A673 (cell line): ENCODE results near the gene DDX56. TPM values are rescaled to one million over a fixed set of nuclear protein-coding genes. Genes with fewer than 3 reads are reported as not detected.

ENCODE experiments used
- BruUV-seq: library from RNA; stranded (reverse); fragments of 400-500 nt; replicated peaks from 2 replicates; lab custom pipeline; 2021; lab: Mats Ljungman, UMichigan
- CTCF ChIA-PET: fragments of 300-600 bp; sonication (Branson Sonifier 250); formaldehyde crosslinking; loops from one replicate; lab custom pipeline; 2022; ENCODE audit warnings: antibody characterized with exemption; lab: Charles Lee
- POLR2A ChIA-PET: fragments of 300-600 bp; sonication (Branson Sonifier 250); formaldehyde crosslinking; loops from one replicate; lab custom pipeline; 2022; ENCODE audit warnings: antibody characterized with exemption; ENCODE audit not compliant: low non-redundant PET; lab: Charles Lee
- DNase-seq: peaks from one replicate; pipeline ENCODE4 v3.0.0-alpha.2; 2015; ENCODE audit warnings: low spot score
- H3K27ac ChIP-seq: fragments of 200-600 bp; sonication (generic); 2 replicates; pipeline ENCODE4 v1.5.1; 2016; ENCODE audit warnings: mixed run types, low read depth, mild to moderate bottlenecking, mixed read lengths, antibody characterized with exemption, low read length; ENCODE audit not compliant: poor library complexity, severe bottlenecking
- H3K27me3 ChIP-seq: fragments of 200-600 bp; sonication (generic); replicated peaks from 2 replicates; pipeline ENCODE4 v1.6.1; 2017; ENCODE audit warnings: mixed run types, low read depth, mild to moderate bottlenecking, mixed read lengths, antibody characterized with exemption, low read length; ENCODE audit not compliant: insufficient read depth, poor library complexity
- H3K36me3 ChIP-seq: fragments of 200-600 bp; sonication (generic); 2 replicates; pipeline ENCODE4 v1.6.1; 2016; ENCODE audit warnings: mixed run types, mild to moderate bottlenecking, mixed read lengths, antibody characterized with exemption, low read length; ENCODE audit not compliant: insufficient read depth, poor library complexity, severe bottlenecking
- H3K4me1 ChIP-seq: fragments of 200-600 bp; sonication (generic); 2 replicates; pipeline ENCODE4 v1.6.1; 2017; ENCODE audit warnings: mixed run types, mild to moderate bottlenecking, mixed read lengths, antibody characterized with exemption, low read length; ENCODE audit not compliant: insufficient read depth, poor library complexity, severe bottlenecking
- H3K4me3 ChIP-seq: fragments of 200-600 bp; sonication (generic); 2 replicates; pipeline ENCODE4 v1.5.1; 2016; ENCODE audit warnings: low read depth, mixed run types, mild to moderate bottlenecking, mixed read lengths, low read length; ENCODE audit not compliant: poor library complexity, severe bottlenecking
- H3K9me3 ChIP-seq: fragments of 200-600 bp; sonication (generic); 2 replicates; pipeline ENCODE4 v1.6.1; 2016; ENCODE audit warnings: mixed run types, low read depth, mild to moderate bottlenecking, mixed read lengths, antibody characterized with exemption, low read length; ENCODE audit not compliant: poor library complexity, severe bottlenecking
- EZH2 ChIP-seq: fragments of 200-600 bp; sonication (generic); IDR thresholded peaks from 2 replicates; pipeline ENCODE4 v1.6.1; 2017; ENCODE audit warnings: borderline replicate concordance, low read depth, mild to moderate bottlenecking, mixed read lengths, antibody characterized with exemption, low read length; ENCODE audit not compliant: poor library complexity, severe bottlenecking
- intact Hi-C: fragments of 100-400 bp; cut with micrococcal nuclease; formaldehyde crosslinking; loops from one replicate; pipeline ENCODE4 v1.10.0; 2022; ENCODE audit not compliant: unreplicated experiment
- total RNA-seq: library from RNA; stranded (reverse); gene quantifications from 2 replicates; pipeline ENCODE4 v1.2.3, GENCODE V29; 2021
- TF ChIP-seq, protein P1 (sequence below): fragments of 300-800, 200-600 bp; sonication (generic); conservative IDR thresholded peaks from 2 replicates; pipeline ENCODE4 v1.5.1; 2017; ENCODE audit warnings: low read depth, mild to moderate bottlenecking, antibody characterized with exemption, low read length, moderate library complexity, mixed read lengths

DDX56 gene
- total RNA-seq, 1 experiment from 2014 or later = 147 TPM

DNA sequence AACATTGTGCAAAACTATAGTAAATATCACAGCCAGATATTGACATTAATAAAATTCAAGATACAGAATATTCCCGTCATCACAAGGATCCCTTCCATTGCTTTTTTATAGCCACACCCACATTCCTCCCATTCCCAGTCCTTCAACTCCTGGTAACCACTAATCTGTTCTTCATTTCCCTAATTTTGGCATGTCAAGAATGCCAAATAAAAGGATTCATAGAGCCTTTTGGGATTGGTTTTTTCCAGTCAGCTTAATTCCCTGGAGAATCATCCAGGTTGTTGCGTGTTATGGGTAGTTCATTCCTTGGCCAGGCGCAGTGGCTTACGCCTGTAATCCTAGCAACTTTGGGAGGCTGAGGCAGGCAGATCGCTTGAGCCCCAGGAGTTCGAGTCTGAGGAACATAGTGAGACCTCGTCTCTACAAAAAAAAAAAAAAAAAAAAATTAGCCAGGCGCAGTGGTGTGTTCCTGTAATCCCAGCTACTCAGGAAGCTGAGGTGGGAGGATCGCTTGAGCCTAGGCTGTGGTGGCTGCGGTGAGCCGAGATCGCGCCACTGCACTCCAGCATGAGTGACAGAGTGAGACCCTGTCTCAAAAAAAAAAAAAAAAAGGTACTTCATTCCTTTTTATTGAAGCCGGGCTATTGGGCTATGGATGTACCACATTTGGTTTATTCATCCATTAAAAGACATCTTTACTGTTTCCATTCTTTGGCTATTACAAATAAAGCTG, 35.4 kb upstream of the DDX56 start:
- H3K9me3 ChIP-seq = no peaks in the 10 kb centered on the region
- TF ChIP-seq EZH2 = no peak
- TF ChIP-seq, protein P1, sequence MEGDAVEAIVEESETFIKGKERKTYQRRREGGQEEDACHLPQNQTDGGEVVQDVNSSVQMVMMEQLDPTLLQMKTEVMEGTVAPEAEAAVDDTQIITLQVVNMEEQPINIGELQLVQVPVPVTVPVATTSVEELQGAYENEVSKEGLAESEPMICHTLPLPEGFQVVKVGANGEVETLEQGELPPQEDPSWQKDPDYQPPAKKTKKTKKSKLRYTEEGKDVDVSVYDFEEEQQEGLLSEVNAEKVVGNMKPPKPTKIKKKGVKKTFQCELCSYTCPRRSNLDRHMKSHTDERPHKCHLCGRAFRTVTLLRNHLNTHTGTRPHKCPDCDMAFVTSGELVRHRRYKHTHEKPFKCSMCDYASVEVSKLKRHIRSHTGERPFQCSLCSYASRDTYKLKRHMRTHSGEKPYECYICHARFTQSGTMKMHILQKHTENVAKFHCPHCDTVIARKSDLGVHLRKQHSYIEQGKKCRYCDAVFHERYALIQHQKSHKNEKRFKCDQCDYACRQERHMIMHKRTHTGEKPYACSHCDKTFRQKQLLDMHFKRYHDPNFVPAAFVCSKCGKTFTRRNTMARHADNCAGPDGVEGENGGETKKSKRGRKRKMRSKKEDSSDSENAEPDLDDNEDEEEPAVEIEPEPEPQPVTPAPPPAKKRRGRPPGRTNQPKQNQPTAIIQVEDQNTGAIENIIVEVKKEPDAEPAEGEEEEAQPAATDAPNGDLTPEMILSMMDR = no peak
- H3K36me3 ChIP-seq = no peaks in the 10 kb centered on the region
- H3K4me1 ChIP-seq = peaks cover 6% of the 10 kb centered on the region
- intact Hi-C loops = loop anchor here (5.0 kb wide), 1 partner anchor 188 kb away; the partner anchor contains the start of gene PPIA
- no peak for DNase-seq
- CTCF ChIA-PET = interaction anchor here (0.6 kb wide), 1 partner anchor 21 kb away, joined by 3 read pairs; no protein-coding TSS in a partner anchor
- H3K27ac ChIP-seq = no peak overlapping the region
- H3K27me3 ChIP-seq = no peaks in the 10 kb centered on the region
- POLR2A ChIA-PET = no interaction called here
- BruUV-seq = no TSS peak
- no peak overlapping the region for H3K4me3 ChIP-seq

DNA sequence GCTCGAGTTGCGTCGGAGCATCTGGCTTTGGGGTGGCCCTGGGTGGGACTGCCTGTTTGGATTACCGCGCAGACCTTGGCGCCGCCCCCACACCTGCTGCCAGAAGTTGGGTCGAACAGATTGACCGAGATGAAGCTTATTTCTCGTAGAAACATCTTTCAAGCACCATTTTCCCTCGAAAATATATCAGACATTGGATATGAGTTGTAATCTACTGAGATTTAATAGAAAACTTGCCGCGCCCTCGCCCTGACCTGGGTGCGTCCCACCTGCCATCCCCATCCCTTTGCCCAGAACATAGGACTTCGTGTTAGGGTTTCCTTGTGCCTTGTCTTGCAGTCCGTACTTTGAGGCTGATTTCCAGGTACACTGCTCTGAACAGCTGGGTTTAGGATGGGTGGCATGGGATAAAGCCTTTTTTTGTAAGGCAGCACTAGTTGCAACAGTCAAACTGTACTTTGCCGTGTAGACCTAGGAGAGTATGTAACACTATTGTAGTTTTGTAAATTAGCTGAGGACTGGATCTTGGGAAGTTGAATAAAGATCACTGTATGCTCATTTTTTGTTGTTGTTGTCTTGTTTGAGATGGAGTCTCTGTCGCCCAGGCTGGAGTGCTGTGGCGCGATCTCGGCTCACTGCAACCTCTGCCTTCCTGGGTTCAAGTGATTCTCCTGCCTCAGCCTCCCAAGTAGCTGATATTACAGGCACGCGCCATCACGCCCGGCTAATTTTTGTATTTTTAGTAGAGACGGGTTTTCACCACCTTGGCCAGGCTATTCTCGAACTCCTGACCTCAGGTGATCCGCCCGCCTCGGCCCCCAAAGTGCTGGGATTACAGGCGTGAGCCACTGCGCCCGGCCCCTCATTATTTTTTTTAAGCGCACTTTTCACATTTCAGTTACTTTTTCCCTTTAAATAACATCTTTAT, 33.7 kb upstream of the DDX56 start:
- intact Hi-C loops = loop anchor here (2.0 to 5.0 kb wide), 2 partner anchors 25 to 190 kb away; partner anchors contain the start of genes PPIA and TMED4
- TF ChIP-seq, protein P1 = no peak
- TF ChIP-seq EZH2 = no peak
- POLR2A ChIA-PET = interaction anchor here (0.5 to 0.7 kb wide), 2 partner anchors 11 to 390 kb away, joined by 3 read pairs; no protein-coding TSS in a partner anchor
- Histone ChIP-seq H3K27ac (peak overlapping the region; percentile 86), H3K27me3 (no peaks in the 10 kb centered on the region), H3K9me3 (no peaks in the 10 kb centered on the region), H3K36me3 (no peaks in the 10 kb centered on the region), H3K4me1 (peaks cover 6% of the 10 kb centered on the region), H3K4me3 (peak overlapping the region; percentile 59)
- DNase-seq = no peak
- TSS peak; percentile 68 for BruUV-seq
- CTCF ChIA-PET = interaction anchor here (0.6 kb wide), 1 partner anchor 392 kb away, joined by 6 read pairs; no protein-coding TSS in a partner anchor
